ENCODE results near the gene WLS.

DNA sequence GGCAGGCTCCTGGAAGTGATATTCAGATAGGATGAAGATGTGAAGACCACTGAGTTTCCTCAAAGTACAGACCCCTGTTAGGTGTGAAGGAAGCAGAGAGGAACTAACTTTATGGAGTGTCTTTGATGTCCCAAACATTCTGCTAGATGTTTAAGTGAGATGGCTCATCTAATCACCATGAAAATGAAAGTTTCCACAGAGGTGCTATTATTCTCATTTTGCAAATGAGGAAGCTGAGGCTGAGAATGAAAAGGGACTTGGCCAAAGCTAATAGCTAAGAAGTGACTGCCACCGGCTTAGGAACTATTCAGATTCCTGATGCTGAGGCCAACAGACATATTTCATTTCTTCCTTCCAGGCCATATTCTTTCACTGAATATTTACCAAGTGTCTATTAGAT is 45.9 kb upstream of the WLS start:
- TF ChIP-seq, protein P1, sequence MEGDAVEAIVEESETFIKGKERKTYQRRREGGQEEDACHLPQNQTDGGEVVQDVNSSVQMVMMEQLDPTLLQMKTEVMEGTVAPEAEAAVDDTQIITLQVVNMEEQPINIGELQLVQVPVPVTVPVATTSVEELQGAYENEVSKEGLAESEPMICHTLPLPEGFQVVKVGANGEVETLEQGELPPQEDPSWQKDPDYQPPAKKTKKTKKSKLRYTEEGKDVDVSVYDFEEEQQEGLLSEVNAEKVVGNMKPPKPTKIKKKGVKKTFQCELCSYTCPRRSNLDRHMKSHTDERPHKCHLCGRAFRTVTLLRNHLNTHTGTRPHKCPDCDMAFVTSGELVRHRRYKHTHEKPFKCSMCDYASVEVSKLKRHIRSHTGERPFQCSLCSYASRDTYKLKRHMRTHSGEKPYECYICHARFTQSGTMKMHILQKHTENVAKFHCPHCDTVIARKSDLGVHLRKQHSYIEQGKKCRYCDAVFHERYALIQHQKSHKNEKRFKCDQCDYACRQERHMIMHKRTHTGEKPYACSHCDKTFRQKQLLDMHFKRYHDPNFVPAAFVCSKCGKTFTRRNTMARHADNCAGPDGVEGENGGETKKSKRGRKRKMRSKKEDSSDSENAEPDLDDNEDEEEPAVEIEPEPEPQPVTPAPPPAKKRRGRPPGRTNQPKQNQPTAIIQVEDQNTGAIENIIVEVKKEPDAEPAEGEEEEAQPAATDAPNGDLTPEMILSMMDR (conservative IDR thresholded peaks at IDR 0.05): no peak
- TF ChIP-seq ZFX (IDR thresholded peaks at IDR 0.05): no peak
